A673 (cell line): Measurements from ENCODE around the gene ELF3. TPM values are rescaled to one million over a fixed set of nuclear protein-coding genes. Genes with fewer than 3 reads are reported as not detected.

ENCODE experiments used
- BruUV-seq: library from RNA; stranded (reverse); fragments of 400-500 nt; replicated peaks from 2 replicates; lab custom pipeline; 2021; lab: Mats Ljungman, UMichigan
- CTCF ChIA-PET: fragments of 300-600 bp; sonication (Branson Sonifier 250); formaldehyde crosslinking; loops from one replicate; lab custom pipeline; 2022; ENCODE audit warnings: antibody characterized with exemption; lab: Charles Lee
- POLR2A ChIA-PET: fragments of 300-600 bp; sonication (Branson Sonifier 250); formaldehyde crosslinking; loops from one replicate; lab custom pipeline; 2022; ENCODE audit warnings: antibody characterized with exemption; ENCODE audit not compliant: low non-redundant PET; lab: Charles Lee
- DNase-seq: peaks from one replicate; pipeline ENCODE4 v3.0.0-alpha.2; 2015; ENCODE audit warnings: low spot score
- H3K27ac ChIP-seq: fragments of 200-600 bp; sonication (generic); 2 replicates; pipeline ENCODE4 v1.5.1; 2016; ENCODE audit warnings: mixed run types, low read depth, mild to moderate bottlenecking, mixed read lengths, antibody characterized with exemption, low read length; ENCODE audit not compliant: poor library complexity, severe bottlenecking
- H3K27me3 ChIP-seq: fragments of 200-600 bp; sonication (generic); replicated peaks from 2 replicates; pipeline ENCODE4 v1.6.1; 2017; ENCODE audit warnings: mixed run types, low read depth, mild to moderate bottlenecking, mixed read lengths, antibody characterized with exemption, low read length; ENCODE audit not compliant: insufficient read depth, poor library complexity
- H3K36me3 ChIP-seq: fragments of 200-600 bp; sonication (generic); 2 replicates; pipeline ENCODE4 v1.6.1; 2016; ENCODE audit warnings: mixed run types, mild to moderate bottlenecking, mixed read lengths, antibody characterized with exemption, low read length; ENCODE audit not compliant: insufficient read depth, poor library complexity, severe bottlenecking
- H3K4me1 ChIP-seq: fragments of 200-600 bp; sonication (generic); 2 replicates; pipeline ENCODE4 v1.6.1; 2017; ENCODE audit warnings: mixed run types, mild to moderate bottlenecking, mixed read lengths, antibody characterized with exemption, low read length; ENCODE audit not compliant: insufficient read depth, poor library complexity, severe bottlenecking
- H3K4me3 ChIP-seq: fragments of 200-600 bp; sonication (generic); 2 replicates; pipeline ENCODE4 v1.5.1; 2016; ENCODE audit warnings: low read depth, mixed run types, mild to moderate bottlenecking, mixed read lengths, low read length; ENCODE audit not compliant: poor library complexity, severe bottlenecking
- H3K9me3 ChIP-seq: fragments of 200-600 bp; sonication (generic); 2 replicates; pipeline ENCODE4 v1.6.1; 2016; ENCODE audit warnings: mixed run types, low read depth, mild to moderate bottlenecking, mixed read lengths, antibody characterized with exemption, low read length; ENCODE audit not compliant: poor library complexity, severe bottlenecking
- EZH2 ChIP-seq: fragments of 200-600 bp; sonication (generic); IDR thresholded peaks from 2 replicates; pipeline ENCODE4 v1.6.1; 2017; ENCODE audit warnings: borderline replicate concordance, low read depth, mild to moderate bottlenecking, mixed read lengths, antibody characterized with exemption, low read length; ENCODE audit not compliant: poor library complexity, severe bottlenecking
- intact Hi-C: fragments of 100-400 bp; cut with micrococcal nuclease; formaldehyde crosslinking; loops from one replicate; pipeline ENCODE4 v1.10.0; 2022; ENCODE audit not compliant: unreplicated experiment
- total RNA-seq: library from RNA; stranded (reverse); gene quantifications from 2 replicates; pipeline ENCODE4 v1.2.3, GENCODE V29; 2021
- TF ChIP-seq, protein P1 (sequence below): fragments of 300-800, 200-600 bp; sonication (generic); conservative IDR thresholded peaks from 2 replicates; pipeline ENCODE4 v1.5.1; 2017; ENCODE audit warnings: low read depth, mild to moderate bottlenecking, antibody characterized with exemption, low read length, moderate library complexity, mixed read lengths

Gene ELF3
- total RNA-seq, 1 experiment from 2014 or later: 0.56 TPM

DNA sequence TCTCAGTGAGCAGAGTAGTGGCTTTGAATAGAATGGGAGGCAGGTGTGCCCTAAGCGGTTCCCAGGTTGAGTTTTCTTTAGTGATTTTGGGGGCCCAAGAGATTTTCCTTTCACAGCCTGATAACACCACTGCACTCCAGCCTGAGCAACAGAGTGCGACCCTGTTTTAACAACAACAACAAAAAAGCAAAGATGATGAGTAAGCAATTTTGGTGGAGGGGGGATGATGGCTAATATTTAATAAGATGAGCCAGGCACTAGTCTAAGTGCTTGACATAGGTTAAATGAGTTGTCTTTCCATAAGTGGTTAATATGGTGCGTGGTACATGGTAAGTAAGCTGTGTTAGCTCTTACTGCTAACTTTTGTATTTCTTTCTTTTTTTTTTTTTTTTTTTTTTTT, 25.9 kb upstream of the ELF3 start:
- TF ChIP-seq, protein P1, sequence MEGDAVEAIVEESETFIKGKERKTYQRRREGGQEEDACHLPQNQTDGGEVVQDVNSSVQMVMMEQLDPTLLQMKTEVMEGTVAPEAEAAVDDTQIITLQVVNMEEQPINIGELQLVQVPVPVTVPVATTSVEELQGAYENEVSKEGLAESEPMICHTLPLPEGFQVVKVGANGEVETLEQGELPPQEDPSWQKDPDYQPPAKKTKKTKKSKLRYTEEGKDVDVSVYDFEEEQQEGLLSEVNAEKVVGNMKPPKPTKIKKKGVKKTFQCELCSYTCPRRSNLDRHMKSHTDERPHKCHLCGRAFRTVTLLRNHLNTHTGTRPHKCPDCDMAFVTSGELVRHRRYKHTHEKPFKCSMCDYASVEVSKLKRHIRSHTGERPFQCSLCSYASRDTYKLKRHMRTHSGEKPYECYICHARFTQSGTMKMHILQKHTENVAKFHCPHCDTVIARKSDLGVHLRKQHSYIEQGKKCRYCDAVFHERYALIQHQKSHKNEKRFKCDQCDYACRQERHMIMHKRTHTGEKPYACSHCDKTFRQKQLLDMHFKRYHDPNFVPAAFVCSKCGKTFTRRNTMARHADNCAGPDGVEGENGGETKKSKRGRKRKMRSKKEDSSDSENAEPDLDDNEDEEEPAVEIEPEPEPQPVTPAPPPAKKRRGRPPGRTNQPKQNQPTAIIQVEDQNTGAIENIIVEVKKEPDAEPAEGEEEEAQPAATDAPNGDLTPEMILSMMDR: no peak
- no peak for TF ChIP-seq EZH2
- H3K4me3 ChIP-seq: no peak overlapping the region
- DNase-seq: no peak
- POLR2A ChIA-PET: no interaction called here
- no peaks in the 10 kb centered on the region for H3K9me3 ChIP-seq
- H3K27me3 ChIP-seq: no peaks in the 10 kb centered on the region
- intact Hi-C loops: no loop called here
- CTCF ChIA-PET: interaction anchor here (0.9 kb wide), 1 partner anchor 455 kb away, joined by 3 read pairs; no protein-coding TSS in a partner anchor
- BruUV-seq: no TSS peak
- peaks cover 10% of the 10 kb centered on the region for H3K4me1 ChIP-seq
- H3K36me3 ChIP-seq: peaks cover 6% of the 10 kb centered on the region
- no peak overlapping the region for H3K27ac ChIP-seq

DNA sequence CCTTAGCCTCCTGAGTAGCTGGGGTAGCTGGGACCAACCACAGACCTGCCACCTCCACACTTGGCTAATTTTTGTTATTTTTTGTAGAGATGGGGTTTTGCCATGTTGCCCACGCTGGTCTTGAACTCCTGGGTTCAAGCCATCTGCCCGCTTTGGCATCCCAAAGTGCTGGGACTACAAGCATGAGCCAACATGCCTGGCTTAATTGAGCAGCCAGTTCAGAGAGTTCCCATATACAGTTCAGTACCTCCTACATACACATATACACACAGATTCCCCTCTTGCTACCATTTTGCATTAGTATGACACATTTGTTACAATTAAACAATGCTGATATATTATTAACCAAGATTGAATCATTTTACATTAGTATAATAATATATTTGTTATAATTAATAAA, 25.0 kb upstream of the ELF3 start:
- intact Hi-C loops: no loop called here
- H3K4me3 ChIP-seq: no peak overlapping the region
- H3K27ac ChIP-seq: no peak overlapping the region
- no TSS peak for BruUV-seq
- TF ChIP-seq EZH2: no peak
- TF ChIP-seq, protein P1: no peak
- peaks cover 8% of the 10 kb centered on the region for H3K36me3 ChIP-seq
- H3K9me3 ChIP-seq: no peaks in the 10 kb centered on the region
- H3K27me3 ChIP-seq: no peaks in the 10 kb centered on the region
- ChIA-PET POLR2A (no interaction called here), CTCF (no interaction called here)
- DNase-seq: no peak
- peaks cover 10% of the 10 kb centered on the region for H3K4me1 ChIP-seq

DNA sequence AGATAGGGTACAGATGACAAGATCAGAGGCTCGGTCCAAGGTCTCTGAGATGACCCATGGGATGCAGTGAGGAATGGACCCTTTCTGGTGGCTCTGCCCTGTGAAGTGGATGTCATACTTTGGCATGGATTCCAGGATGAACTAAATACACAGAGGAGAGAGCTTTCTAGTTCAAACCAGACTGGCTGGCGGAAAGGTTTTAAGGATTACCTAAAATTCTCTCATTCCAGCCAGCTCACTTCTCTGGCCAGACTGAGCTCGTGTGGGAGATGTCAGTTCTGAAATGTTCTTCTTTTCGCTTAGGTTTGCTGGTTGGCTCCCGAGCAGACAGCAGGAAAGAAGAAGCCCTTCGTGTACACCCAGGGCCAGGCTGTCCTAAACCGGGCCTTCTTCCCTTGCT, 21.8 kb upstream of the ELF3 start:
- DNase-seq: no peak
- TF ChIP-seq EZH2: no peak
- TF ChIP-seq, protein P1: no peak
- Histone ChIP-seq H3K9me3 (no peaks in the 10 kb centered on the region), H3K27me3 (no peaks in the 10 kb centered on the region), H3K4me3 (no peak overlapping the region), H3K36me3 (peaks cover 19% of the 10 kb centered on the region), H3K4me1 (peaks cover 2% of the 10 kb centered on the region), H3K27ac (no peak overlapping the region)
- ChIA-PET POLR2A (no interaction called here), CTCF (no interaction called here)
- intact Hi-C loops: no loop called here
- BruUV-seq: no TSS peak
